GM23338 (cell line): ENCODE results near the gene TENT5A. TPM values are rescaled to one million over a fixed set of nuclear protein-coding genes. Genes with fewer than 3 reads are reported as not detected.
A peak's percentile ranks its signal among the peaks of the same experiment; 100 is the strongest.

Experiments
- ATAC-seq: fragments of 200-7000 bp; cut with Tn5 transposase; 3 replicates; pipeline ENCODE4 v1.9.1; 2020
- DNase-seq: peaks from one replicate; pipeline ENCODE4 v3.0.0-alpha.2; 2015; ENCODE audit warnings: low spot score
- H2AFZ ChIP-seq: fragments of 200-600 bp; sonication (generic); 2 replicates; pipeline ENCODE4 v1.8.0; 2016; ENCODE audit warnings: antibody characterized with exemption, mild to moderate bottlenecking, moderate library complexity
- H3F3A ChIP-seq: fragments of 200-600 bp; sonication (generic); replicated peaks from 2 replicates; pipeline ENCODE4 v1.8.0; 2017; ENCODE audit warnings: antibody characterized with exemption, mixed run types, low read depth
- H3K27ac ChIP-seq: fragments of 200-600 bp; sonication (generic); 2 replicates; pipeline ENCODE4 v1.6.1; 2016; ENCODE audit warnings: low read depth
- H3K27me3 ChIP-seq: fragments of 200-600 bp; sonication (generic); 2 replicates; pipeline ENCODE4 v1.8.0; 2016; ENCODE audit warnings: mild to moderate bottlenecking, mixed run types, moderate library complexity; ENCODE audit not compliant: insufficient read depth
- H3K36me3 ChIP-seq: fragments of 200-600 bp; sonication (generic); 2 replicates; pipeline ENCODE4 v1.8.0; 2016; ENCODE audit warnings: mild to moderate bottlenecking; ENCODE audit not compliant: insufficient read depth
- H3K4me1 ChIP-seq: fragments of 200-600 bp; sonication (generic); 2 replicates; pipeline ENCODE4 v1.8.0; 2016; ENCODE audit warnings: mild to moderate bottlenecking, moderate library complexity; ENCODE audit not compliant: insufficient read depth
- H3K4me2 ChIP-seq: fragments of 200-600 bp; sonication (generic); 2 replicates; pipeline ENCODE4 v1.7.1; 2017; ENCODE audit warnings: mixed run types
- H3K4me3 ChIP-seq: fragments of 200-600 bp; sonication (generic); 2 replicates; pipeline ENCODE4 v1.6.1; 2016; ENCODE audit warnings: mixed run types
- H3K79me2 ChIP-seq: fragments of 200-600 bp; sonication (generic); replicated peaks from 2 replicates; pipeline ENCODE4 v1.8.0; 2017; ENCODE audit warnings: mild to moderate bottlenecking; ENCODE audit not compliant: insufficient read depth
- H3K9me2 ChIP-seq: fragments of 200-600 bp; sonication (generic); 2 replicates; pipeline ENCODE4 v1.8.0; 2017; ENCODE audit not compliant: insufficient read depth
- H4K20me1 ChIP-seq: fragments of 200-600 bp; sonication (generic); replicated peaks from 2 replicates; pipeline ENCODE4 v1.8.0; 2017; ENCODE audit warnings: mild to moderate bottlenecking; ENCODE audit not compliant: insufficient read depth
- H3K27ac Mint-ChIP-seq: 2 replicates; pipeline ENCODE4 v1.8.0; 2020; ENCODE audit warnings: inconsistent platforms, mild to moderate bottlenecking, moderate library complexity, mixed read lengths
- H3K27me3 Mint-ChIP-seq: 3 replicates; pipeline ENCODE4 v1.8.0; 2022; ENCODE audit warnings: low read depth, mild to moderate bottlenecking, moderate library complexity, mixed read lengths, inconsistent platforms; ENCODE audit not compliant: insufficient read depth, poor library complexity
- H3K36me3 Mint-ChIP-seq: 3 replicates; pipeline ENCODE4 v1.8.0; 2021; ENCODE audit warnings: low read depth, mild to moderate bottlenecking, inconsistent platforms, moderate library complexity, mixed read lengths
- H3K4me1 Mint-ChIP-seq: 3 replicates; pipeline ENCODE4 v1.8.0; 2020; ENCODE audit warnings: mild to moderate bottlenecking, inconsistent platforms, mixed read lengths
- H3K4me3 Mint-ChIP-seq: 3 replicates; pipeline ENCODE4 v1.8.0; 2021; ENCODE audit warnings: moderate library complexity, mild to moderate bottlenecking, inconsistent platforms, mixed read lengths
- H3K9me3 Mint-ChIP-seq: 3 replicates; pipeline ENCODE4 v1.8.0; 2020; ENCODE audit warnings: moderate library complexity, mild to moderate bottlenecking, inconsistent platforms, mixed read lengths
- CREB1 ChIP-seq: fragments of 250-450 bp; sonication (Bioruptor Pico); IDR thresholded peaks from 2 replicates; pipeline ENCODE4 v1.5.0; 2020; ENCODE audit warnings: low read depth, mild to moderate bottlenecking, moderate library complexity
- POLR2AphosphoS5 ChIP-seq: IDR thresholded peaks from 2 replicates; pipeline ENCODE4 v1.6.1; 2016; ENCODE audit warnings: antibody characterized with exemption, low read depth
- ZNF114 ChIP-seq: fragments of 250-450 bp; sonication (Bioruptor Pico); IDR thresholded peaks from 2 replicates; pipeline ENCODE4 v1.5.0; 2020; ENCODE audit warnings: mild to moderate bottlenecking, moderate library complexity
- ZNF331 ChIP-seq: fragments of 250-450 bp; sonication (Bioruptor Pico); IDR thresholded peaks from 2 replicates; pipeline ENCODE4 v1.5.0; 2020; ENCODE audit warnings: low read depth, mild to moderate bottlenecking, moderate library complexity
- polyA plus RNA-seq: library from polyadenylated mRNA; unstranded; fragments of >200 nt; fragmentation: Nextera tagmentation; extraction: Ambion mirVana; gene quantifications from 2 replicates; pipeline ENCODE4 v1.2.1, GENCODE V29; 2016
- total RNA-seq: library from RNA; depleted of rRNA; stranded (reverse); fragments of >200 nt; shearing (Covaris generic); gene quantifications from 2 replicates; pipeline ENCODE4 v1.2.3, GENCODE V29; 2014
- TF ChIP-seq, protein P1 (sequence below): fragments of 250-450 bp; sonication (Bioruptor Pico); IDR thresholded peaks from 2 replicates; pipeline ENCODE4 v1.5.0; 2020; ENCODE audit warnings: mild to moderate bottlenecking, moderate library complexity
- TF ChIP-seq, protein P2 (sequence below): IDR thresholded peaks from 2 replicates; pipeline ENCODE4 v1.6.1; 2016; ENCODE audit warnings: antibody characterized with exemption
- TF ChIP-seq, protein P3 (sequence below), 2 experiments: fragments of 200-600 bp in 1 of 2; sonication (generic) in 1 of 2; conservative IDR thresholded peaks; 2 replicates each; pipeline versions ENCODE4 v1.5.1 to v1.6.1; 2016 to 2017; ENCODE audit warnings: antibody characterized with exemption in 2 of 2, low read depth in 2 of 2, mild to moderate bottlenecking in 2 of 2, moderate library complexity in 1 of 2

Gene TENT5A
- total and polyA plus RNA-seq, 2 experiments from 2014 or later, result 3.8 to 4.7 TPM

DNA sequence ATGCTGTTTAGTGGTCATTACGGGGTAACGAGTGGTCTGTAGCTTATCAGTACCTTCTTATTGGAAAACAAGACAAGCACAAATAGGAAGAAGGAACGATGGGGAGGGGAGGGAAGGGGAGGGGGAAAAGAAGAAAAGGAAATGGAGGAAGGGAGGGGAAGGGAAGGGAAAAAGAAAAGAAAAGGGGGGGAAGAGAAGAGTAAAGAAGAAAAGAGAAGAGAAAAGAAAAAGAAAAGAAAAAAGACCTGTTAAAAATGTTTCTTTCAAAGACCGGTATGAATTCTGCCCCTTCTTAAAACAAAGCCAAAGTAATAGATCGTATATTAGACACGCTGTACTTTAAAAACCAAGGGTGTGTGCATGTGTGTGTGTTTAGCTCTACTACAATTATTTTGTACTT, 2.4 kb upstream of the TENT5A start (continued):
- TF ChIP-seq, protein P1, sequence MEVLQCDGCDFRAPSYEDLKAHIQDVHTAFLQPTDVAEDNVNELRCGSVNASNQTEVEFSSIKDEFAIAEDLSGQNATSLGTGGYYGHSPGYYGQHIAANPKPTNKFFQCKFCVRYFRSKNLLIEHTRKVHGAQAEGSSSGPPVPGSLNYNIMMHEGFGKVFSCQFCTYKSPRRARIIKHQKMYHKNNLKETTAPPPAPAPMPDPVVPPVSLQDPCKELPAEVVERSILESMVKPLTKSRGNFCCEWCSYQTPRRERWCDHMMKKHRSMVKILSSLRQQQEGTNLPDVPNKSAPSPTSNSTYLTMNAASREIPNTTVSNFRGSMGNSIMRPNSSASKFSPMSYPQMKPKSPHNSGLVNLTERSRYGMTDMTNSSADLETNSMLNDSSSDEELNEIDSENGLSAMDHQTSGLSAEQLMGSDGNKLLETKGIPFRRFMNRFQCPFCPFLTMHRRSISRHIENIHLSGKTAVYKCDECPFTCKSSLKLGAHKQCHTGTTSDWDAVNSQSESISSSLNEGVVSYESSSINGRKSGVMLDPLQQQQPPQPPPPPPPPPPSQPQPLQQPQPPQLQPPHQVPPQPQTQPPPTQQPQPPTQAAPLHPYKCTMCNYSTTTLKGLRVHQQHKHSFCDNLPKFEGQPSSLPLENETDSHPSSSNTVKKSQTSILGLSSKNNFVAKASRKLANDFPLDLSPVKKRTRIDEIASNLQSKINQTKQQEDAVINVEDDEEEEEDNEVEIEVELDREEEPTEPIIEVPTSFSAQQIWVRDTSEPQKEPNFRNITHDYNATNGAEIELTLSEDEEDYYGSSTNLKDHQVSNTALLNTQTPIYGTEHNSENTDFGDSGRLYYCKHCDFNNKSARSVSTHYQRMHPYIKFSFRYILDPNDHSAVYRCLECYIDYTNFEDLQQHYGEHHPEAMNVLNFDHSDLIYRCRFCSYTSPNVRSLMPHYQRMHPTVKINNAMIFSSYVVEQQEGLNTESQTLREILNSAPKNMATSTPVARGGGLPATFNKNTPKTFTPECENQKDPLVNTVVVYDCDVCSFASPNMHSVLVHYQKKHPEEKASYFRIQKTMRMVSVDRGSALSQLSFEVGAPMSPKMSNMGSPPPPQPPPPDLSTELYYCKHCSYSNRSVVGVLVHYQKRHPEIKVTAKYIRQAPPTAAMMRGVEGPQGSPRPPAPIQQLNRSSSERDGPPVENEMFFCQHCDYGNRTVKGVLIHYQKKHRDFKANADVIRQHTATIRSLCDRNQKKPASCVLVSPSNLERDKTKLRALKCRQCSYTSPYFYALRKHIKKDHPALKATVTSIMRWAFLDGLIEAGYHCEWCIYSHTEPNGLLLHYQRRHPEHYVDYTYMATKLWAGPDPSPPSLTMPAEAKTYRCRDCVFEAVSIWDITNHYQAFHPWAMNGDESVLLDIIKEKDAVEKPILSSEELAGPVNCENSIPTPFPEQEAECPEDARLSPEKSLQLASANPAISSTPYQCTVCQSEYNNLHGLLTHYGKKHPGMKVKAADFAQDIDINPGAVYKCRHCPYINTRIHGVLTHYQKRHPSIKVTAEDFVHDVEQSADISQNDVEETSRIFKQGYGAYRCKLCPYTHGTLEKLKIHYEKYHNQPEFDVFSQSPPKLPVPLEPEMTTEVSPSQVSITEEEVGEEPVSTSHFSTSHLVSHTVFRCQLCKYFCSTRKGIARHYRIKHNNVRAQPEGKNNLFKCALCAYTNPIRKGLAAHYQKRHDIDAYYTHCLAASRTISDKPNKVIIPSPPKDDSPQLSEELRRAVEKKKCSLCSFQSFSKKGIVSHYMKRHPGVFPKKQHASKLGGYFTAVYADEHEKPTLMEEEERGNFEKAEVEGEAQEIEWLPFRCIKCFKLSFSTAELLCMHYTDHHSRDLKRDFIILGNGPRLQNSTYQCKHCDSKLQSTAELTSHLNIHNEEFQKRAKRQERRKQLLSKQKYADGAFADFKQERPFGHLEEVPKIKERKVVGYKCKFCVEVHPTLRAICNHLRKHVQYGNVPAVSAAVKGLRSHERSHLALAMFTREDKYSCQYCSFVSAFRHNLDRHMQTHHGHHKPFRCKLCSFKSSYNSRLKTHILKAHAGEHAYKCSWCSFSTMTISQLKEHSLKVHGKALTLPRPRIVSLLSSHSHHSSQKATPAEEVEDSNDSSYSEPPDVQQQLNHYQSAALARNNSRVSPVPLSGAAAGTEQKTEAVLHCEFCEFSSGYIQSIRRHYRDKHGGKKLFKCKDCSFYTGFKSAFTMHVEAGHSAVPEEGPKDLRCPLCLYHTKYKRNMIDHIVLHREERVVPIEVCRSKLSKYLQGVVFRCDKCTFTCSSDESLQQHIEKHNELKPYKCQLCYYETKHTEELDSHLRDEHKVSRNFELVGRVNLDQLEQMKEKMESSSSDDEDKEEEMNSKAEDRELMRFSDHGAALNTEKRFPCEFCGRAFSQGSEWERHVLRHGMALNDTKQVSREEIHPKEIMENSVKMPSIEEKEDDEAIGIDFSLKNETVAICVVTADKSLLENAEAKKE, result no peak
- no peak for TF ChIP-seq ZNF331
- TF ChIP-seq, protein P2, sequence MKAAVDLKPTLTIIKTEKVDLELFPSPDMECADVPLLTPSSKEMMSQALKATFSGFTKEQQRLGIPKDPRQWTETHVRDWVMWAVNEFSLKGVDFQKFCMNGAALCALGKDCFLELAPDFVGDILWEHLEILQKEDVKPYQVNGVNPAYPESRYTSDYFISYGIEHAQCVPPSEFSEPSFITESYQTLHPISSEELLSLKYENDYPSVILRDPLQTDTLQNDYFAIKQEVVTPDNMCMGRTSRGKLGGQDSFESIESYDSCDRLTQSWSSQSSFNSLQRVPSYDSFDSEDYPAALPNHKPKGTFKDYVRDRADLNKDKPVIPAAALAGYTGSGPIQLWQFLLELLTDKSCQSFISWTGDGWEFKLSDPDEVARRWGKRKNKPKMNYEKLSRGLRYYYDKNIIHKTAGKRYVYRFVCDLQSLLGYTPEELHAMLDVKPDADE, result no peak
- no peak for TF ChIP-seq POLR2AphosphoS5

DNA sequence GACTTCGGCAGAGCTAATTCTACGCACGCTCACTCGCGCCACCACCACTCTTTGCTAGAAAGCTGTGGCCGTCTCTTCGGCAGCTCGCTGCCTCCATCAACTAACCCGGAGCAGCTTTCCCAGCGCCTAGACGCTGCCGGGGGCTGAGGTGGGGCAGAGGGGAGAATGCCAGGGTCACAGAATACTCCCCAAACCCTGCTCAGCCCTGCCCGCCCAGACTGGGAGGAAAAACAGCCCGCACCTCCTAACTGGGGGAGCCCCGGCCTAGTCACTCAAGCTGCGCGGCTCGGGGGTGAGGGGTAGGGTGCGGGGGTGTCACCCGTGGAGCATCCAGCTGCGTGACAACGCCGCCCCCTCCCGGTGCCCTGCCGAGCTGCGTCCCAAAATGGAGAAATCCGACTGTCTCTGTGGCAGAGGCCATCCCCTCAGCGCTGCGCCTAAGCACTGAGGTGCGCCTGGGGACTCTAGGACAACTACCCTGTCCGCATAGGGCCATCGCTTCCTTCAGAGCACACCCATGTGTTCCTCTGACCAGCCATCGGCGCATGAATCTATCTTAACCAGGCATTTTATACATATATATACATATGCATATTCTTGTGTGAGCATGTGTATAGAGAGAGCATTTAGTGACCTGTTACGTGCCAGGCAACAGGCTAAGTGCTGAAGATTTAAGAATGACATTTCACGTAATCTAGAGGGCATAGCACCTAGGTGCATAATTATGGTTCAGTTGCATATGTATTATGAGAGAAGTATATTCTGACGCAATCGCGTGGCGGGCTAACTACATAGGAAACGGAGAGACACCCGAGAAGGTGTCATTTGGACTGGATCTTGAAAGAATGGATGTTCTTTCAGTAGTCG, 1.5 kb upstream of the TENT5A start:
- peaks cover 23% of the 10 kb centered on the region for H3K27me3 Mint-ChIP-seq
- Histone ChIP-seq H3K4me2 (peak overlapping the region; percentile 93), H3K27ac (no peak overlapping the region), H3K9me2 (no peaks in the 10 kb centered on the region), H3K79me2 (no peaks in the 10 kb centered on the region; the same call in 1 of the 2 replicates), H3F3A (no peaks in the 10 kb centered on the region), H3K36me3 (no peaks in the 10 kb centered on the region), H2AFZ (peak overlapping the region; percentile 100), H3K27me3 (peaks cover 46% of the 10 kb centered on the region), H4K20me1 (0 out of 2 replicates have a peak, but pooled peaks cover 6% of the 10 kb centered on the region), H3K4me1 (peaks cover 14% of the 10 kb centered on the region), H3K4me3 (peak overlapping the region; percentile 95)
- peaks cover 3% of the 10 kb centered on the region; the same call in 1 of the 3 replicates for H3K9me3 Mint-ChIP-seq
- H3K27ac Mint-ChIP-seq, result no peak overlapping the region
- TF ChIP-seq CREB1 (CRISPR knock-in tag) (no peak), ZNF114 (CRISPR knock-in tag) (no peak)
- TF ChIP-seq, protein P3, sequence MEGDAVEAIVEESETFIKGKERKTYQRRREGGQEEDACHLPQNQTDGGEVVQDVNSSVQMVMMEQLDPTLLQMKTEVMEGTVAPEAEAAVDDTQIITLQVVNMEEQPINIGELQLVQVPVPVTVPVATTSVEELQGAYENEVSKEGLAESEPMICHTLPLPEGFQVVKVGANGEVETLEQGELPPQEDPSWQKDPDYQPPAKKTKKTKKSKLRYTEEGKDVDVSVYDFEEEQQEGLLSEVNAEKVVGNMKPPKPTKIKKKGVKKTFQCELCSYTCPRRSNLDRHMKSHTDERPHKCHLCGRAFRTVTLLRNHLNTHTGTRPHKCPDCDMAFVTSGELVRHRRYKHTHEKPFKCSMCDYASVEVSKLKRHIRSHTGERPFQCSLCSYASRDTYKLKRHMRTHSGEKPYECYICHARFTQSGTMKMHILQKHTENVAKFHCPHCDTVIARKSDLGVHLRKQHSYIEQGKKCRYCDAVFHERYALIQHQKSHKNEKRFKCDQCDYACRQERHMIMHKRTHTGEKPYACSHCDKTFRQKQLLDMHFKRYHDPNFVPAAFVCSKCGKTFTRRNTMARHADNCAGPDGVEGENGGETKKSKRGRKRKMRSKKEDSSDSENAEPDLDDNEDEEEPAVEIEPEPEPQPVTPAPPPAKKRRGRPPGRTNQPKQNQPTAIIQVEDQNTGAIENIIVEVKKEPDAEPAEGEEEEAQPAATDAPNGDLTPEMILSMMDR (conservative IDR thresholded peaks at IDR 0.05; ENCODE audit: low read depth in 2 of 2), result peak; percentile 64 to 76
- peak overlapping the region; percentile 88 for H3K4me3 Mint-ChIP-seq
- peak; percentile 77 for DNase-seq
- H3K4me1 Mint-ChIP-seq, result peaks cover 29% of the 10 kb centered on the region
- peaks cover 10% of the 10 kb centered on the region; the same call in 2 of the 3 replicates for H3K36me3 Mint-ChIP-seq
- ATAC-seq, result peak; percentile 31
